ENCODE measurements around the gene MPZL2. TPM values are rescaled to one million over a fixed set of nuclear protein-coding genes. Genes with fewer than 3 reads are reported as not detected.

Gene MPZL2
- total and polyA plus RNA-seq, 9 of the 15 experiments (the other 6 are each of a cell fraction or from before 2014, with no cell fraction given), result 0.09 to 0.28 (median 0.18) TPM; not detected in 2

GRCh38 chr11:118251858-118252652, 12.0 kb downstream of the MPZL2 start, which contains the start of gene MPZL3 (continued):
- no peak for TF ChIP-seq TRIM25 (IDR thresholded peaks at IDR 0.05; ENCODE audit: borderline replicate concordance)
- TF ChIP-seq JUND (IDR thresholded peaks at IDR 0.05; ENCODE audit: borderline replicate concordance, low read depth, low read length), result peak; percentile 63
- peak; percentile 85; the same call in 2 of the 3 replicates for TF ChIP-seq JUND (tag; IDR thresholded peaks at IDR 0.05; ENCODE audit: borderline replicate concordance, low read depth, low read length)
- no peak for TF ChIP-seq RCOR1 (IDR thresholded peaks at IDR 0.05; ENCODE audit: borderline replicate concordance in 1 of 2, low read depth in 2 of 2, low read length in 2 of 2)
- TF ChIP-seq TBP (optimal IDR thresholded peaks at IDR 0.05; ENCODE audit: low read depth, low read length), result no peak
- TF ChIP-seq ZFX (CRISPR knock-in tag; IDR thresholded peaks at IDR 0.05), result peak; percentile 27; the same call in 1 of the 2 replicates
- no peak for TF ChIP-seq STAT5B (CRISPR knock-in tag; IDR thresholded peaks at IDR 0.05)
- no peak for TF ChIP-seq ESRRB (CRISPR knock-in tag; IDR thresholded peaks at IDR 0.05; ENCODE audit: borderline replicate concordance)
- no peak for TF ChIP-seq MED1 (CRISPR knock-in tag; IDR thresholded peaks at IDR 0.05; ENCODE audit: borderline replicate concordance)
- TF ChIP-seq PTRF (tag; IDR thresholded peaks at IDR 0.05), result 0 out of 2 replicates have a peak, but pooled peaks have one; percentile 28
- TF ChIP-seq ZNF655 (CRISPR knock-in tag; IDR thresholded peaks at IDR 0.05), result no peak
- TF ChIP-seq FOXM1 (IDR thresholded peaks at IDR 0.05; ENCODE audit: low read depth), result no peak
- no peak; the same call in 1 of the 2 replicates for TF ChIP-seq FOXM1 (CRISPR knock-in tag; IDR thresholded peaks at IDR 0.05; ENCODE audit: low read depth)
- TF ChIP-seq FOXP4 (CRISPR knock-in tag; IDR thresholded peaks at IDR 0.05; ENCODE audit: borderline replicate concordance), result 0 out of 2 replicates have a peak, but pooled peaks have one; percentile 33
- TF ChIP-seq ZNF644 (tag; IDR thresholded peaks at IDR 0.05; ENCODE audit: low read depth), result peak; percentile 74; the same call in 1 of the 2 replicates
- no peak for TF ChIP-seq IRF1 (CRISPR knock-in tag; IDR thresholded peaks at IDR 0.05; ENCODE audit: borderline replicate concordance)
- no peak for TF ChIP-seq SMARCE1 (IDR thresholded peaks at IDR 0.05)
- TF ChIP-seq E2F5 (CRISPR knock-in tag; IDR thresholded peaks at IDR 0.05), result peak; percentile 57; the same call in 1 of the 2 replicates
- TF ChIP-seq MAZ (CRISPR knock-in tag; conservative IDR thresholded peaks at IDR 0.05 in 1 of 2, IDR thresholded peaks at IDR 0.05 in 1 of 2), result peak in 1 of 2 experiments; percentile 70; a peak in 3 of 4 replicates
- TF ChIP-seq MEF2D (tag; conservative IDR thresholded peaks at IDR 0.05; ENCODE audit: low read depth), result 0 out of 2 replicates have a peak, but pooled peaks have one; percentile 45

All from K562 (cell line).